GM21717 (cell line): ENCODE results near the gene DUS1L.
A peak's percentile ranks its signal among the peaks of the same experiment; 100 is the strongest.

Experiments used
- ATAC-seq: cut with Tn5 transposase; IDR thresholded peaks from one replicate; pipeline ENCODE4 v1.9.1; 2021; ENCODE audit warnings: mild to moderate bottlenecking, moderate library complexity; ENCODE audit not compliant: unreplicated experiment

DUS1L gene

DNA sequence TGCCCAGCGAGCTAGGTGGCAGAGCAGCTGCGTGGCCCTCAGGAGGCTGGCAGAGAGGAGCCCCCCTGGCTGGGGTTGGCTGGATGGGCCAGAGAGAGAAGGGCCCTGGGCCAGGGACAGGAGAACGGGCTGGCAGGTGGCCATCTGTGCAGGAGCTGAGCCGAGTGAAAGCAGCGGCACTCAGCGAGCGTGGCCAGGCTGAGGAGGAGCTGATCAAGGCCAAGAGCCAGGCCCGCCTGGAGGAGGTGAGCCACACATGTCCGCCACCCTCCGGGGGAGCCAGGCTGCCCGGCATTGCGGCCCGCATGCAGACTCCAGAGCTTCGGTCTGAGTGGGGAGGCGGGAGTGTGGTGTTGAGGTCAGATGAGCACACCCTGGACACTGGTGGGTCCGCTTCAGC is 36.2 kb downstream of the DUS1L start:
- no peak for ATAC-seq

DNA sequence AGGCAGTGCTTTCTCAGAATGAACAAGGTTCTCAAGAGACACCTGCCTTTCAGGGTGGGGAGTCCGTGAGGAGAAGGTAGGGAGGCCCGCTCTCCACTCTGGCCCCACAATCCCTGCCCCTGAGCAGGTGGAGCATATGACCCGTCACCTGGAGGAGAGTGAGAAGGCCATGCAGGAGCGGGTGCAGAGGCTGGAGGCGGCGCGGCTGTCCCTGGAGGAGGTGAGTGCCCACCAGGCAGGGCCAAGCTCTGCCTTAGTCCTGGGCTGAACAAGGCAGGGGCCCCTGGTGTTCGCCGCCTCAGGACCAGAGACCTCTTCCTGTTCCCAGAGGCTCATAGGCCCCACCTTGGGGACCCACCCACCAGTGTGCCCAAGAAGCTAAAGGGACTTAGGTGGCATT is 36.6 kb downstream of the DUS1L start:
- ATAC-seq: no peak

DNA sequence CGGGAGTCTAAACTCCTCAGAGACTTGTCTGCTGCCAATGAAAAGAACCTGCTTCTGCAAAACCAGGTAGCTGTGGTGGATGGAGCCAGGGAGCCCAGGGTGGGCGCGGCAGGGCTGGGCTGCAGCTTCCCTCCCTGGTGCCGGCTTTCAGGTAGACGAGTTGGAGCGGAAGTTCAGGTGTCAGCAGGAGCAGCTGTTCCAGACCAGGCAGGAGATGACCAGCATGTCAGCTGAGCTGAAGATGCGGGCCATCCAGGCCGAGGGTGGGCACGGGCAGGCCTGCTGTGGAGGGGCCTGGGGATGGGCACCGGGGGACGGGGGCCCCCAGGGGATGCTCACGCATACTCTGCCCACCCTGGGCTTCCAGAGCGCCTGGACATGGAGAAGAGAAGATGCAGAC is 37.4 kb downstream of the DUS1L start:
- ATAC-seq: no peak

DNA sequence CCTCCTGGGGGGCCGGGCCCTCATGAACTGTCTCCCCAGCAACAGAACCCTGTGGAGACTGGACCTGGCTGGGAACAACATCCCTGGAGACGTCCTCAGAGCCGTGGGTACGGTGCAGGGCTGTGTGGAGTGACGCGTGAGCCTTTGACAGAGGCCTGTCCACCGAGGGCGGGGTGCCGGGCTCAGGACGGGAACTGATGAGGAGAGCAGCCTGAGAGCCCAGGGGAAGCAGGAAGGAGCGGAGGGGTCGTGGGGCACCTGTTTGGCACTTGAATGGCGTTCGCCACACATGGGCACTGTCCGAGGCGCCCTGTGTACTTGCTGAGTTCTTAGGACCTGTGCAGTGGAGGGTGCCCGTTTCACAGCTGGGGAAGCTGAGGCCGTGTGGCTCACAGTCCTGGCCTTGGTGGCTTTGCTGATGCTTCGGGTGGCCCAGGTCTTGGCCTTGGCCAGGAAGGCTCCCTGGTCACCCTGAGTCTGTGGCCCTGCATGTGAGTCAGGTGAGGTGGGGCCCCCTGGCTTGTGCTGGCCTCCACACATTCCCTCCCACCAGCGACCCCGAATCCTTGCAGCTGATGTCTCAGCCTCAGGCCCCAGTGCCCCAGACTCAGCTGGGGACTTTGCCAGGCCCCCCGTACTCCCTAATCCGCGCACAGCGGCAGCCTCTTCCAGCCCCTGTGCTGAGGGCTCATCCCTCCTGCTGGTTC is 40.0 kb downstream of the DUS1L start:
- ATAC-seq: no peak

DNA sequence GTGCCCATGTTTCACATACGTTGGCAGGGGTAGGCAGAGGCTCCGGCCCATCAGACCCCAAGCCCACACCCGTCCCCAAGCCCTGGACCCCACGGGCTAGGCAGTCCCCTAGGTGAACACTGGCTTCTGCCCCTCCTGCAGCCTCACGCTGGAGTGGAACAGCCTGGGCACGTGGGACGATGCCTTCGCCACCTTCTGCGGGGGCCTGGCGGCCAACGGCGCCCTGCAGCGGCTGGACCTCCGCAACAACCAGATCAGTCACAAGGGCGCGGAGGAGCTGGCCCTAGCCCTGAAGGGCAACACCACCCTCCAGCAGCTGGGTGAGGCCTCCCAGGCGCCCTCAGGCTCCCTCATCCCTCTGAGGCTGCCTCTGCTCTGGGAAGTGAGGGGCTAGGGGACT is 40.7 kb downstream of the DUS1L start:
- ATAC-seq: no peak

DNA sequence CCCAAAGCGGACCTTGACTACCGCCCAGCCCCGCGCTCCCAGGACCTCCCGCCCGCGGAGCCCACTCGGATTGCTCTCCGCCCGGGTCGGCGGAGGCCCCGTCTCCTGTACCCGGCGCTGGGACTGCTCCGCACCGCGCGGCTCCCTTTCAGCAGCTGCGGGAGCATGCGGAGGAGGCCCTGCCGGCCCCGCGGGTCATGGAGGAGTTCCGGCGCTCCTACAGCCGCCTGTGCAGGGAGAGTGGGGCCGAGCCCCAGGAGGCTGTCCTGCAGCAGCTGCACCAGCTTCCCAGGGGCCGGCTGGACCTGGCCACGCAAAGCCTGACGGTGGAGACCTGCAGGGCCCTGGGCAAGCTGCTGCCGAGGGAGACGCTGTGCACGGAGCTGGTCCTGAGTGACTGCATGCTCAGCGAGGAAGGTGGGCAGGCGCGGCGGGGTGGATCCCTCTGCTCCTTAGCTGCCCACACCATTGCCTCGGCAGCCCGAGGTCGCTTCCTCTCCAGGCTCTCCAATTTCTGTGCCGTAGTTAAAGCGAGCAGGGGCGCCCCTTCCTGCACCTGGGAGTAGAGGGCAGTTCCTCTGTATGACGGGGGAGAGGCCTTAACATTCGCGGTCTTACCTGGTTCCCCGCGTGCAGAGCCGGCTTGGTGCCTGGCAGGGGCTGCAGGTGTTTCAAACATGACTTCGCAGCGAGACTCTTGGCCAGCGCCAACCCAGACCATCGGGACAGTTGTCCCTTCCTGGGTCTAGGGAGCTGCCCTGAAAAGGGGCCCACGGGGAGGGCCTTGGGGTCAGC is 42.0 kb downstream of the DUS1L start:
- ATAC-seq: no peak

DNA sequence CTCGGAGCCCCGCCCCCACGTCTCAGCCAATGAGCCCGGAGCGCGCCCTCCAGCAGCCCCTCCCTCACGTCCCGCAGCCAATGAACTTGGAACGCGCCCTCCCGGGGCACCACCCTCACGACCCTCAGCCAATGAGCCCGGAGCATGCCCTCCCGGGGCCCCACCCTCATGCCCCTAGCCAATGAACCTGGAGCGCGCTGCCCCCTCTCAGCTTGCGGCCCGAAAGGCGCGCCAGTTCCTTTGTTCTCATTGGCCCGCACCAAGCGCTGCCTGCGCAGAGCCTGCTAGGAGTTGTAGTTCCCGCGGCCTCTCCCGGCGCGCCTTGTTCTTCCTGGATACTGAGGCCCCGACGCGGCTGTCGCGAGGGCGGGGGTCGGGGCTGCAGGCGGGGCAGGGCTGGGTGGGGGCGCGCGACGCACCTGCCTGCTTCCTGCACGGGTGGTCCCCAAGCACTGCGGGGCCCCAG is 42.6 kb downstream of the DUS1L start, which contains the start of gene LRRC45:
LRRC45 (plus strand) TSS at position 325 of the 466 bp plus-strand sequence. CDS start 339 bp downstream, outside the sequence.
- peak; percentile 75 for ATAC-seq

DNA sequence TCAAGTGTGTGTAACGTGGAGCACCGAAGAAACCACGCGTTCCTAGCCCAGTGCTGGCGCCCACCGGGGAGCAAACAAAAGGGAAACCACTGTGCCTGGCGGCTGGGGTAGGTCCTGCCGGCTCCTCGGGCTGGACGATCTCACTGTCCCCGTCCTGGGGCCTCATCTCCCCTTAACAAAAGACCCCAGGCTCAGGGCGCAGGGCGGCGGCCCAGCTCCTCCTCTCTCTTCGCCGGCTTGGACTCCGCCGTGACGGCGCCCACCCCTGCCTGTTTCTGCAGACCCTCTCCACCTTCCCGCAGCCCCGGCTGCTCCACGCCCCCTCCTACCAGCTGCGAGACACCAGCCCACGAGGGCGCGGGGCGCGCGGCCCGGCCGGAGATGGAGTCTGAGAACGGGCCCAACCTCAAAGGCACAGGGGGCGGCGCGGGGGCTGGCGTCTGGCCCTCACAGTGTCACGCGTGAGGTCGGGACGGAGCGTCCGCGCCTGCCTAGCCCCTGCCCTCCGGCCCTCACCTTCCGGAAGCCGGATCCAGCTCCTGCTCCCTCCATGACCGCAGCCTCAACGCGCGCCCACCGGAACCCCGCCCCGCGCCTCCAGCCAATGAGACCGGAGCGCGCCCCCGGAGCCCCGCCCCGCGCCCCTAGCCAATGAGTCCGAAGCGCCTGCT is 43.2 kb downstream of the DUS1L start, which contains the start of gene CENPX:
CENPX (minus strand) TSS at position 569 of the 671 bp plus-strand sequence; CDS start at position 552, 17 bp downstream.
- peak; percentile 1 for ATAC-seq

DNA sequence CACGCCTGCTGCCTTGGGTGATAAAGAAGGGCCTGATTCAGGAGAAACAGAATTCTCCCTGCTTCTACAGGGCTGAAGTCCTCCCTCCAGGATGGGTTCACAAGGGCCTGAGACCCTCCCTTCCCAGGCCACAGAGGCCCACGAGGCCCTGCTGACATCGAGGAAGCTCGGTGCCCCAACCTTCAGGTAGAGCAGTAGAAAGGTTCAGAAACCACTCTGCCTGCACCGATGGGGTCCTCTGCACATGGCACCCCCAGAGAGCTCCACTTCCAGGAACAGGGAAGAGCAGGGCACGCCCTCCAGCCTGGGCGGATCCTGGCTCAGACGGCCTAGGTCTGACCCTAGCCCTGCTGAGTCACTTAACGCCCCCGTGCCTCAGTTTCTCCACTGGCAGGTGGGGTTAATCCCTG is 43.7 kb downstream of the DUS1L start:
- ATAC-seq: no peak

DNA sequence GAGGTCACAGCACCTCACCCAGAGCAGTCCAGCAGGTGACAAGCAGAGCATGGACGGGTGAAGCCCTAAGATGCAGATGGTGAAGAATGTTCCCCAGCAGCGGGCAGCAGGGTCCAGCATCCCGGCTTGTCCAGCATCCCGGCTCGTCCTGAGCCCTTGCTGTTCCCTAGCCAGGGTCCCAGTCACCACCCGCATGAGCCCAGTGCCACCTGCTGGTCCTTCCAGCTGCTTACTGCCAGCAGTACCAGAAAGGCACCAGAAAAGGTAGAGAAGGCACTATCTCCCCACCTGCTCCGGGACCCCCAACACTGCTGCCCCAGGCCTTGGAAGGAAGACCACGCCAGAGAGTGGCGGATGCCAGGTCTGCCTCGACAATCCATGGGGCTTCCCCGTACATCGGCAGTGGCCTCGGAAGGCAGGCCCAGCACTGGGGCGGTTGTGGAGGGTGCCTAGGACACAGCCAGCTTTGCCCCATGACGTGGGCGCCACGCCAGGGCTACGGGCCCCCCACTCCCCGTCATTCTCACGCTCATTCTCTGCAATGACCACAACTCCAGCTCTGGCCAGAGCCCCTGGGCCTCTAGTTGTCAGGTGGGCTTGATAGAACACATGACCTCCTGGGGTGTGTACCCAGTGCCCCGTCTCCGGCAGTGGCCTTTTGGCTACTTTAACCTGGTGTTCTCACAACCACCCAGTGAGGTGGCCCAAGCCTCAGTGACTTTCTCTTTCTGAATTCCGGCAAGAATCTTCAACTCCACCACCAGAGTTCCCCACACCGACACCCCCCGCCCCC is 44.3 kb downstream of the DUS1L start:
- no peak for ATAC-seq

DNA sequence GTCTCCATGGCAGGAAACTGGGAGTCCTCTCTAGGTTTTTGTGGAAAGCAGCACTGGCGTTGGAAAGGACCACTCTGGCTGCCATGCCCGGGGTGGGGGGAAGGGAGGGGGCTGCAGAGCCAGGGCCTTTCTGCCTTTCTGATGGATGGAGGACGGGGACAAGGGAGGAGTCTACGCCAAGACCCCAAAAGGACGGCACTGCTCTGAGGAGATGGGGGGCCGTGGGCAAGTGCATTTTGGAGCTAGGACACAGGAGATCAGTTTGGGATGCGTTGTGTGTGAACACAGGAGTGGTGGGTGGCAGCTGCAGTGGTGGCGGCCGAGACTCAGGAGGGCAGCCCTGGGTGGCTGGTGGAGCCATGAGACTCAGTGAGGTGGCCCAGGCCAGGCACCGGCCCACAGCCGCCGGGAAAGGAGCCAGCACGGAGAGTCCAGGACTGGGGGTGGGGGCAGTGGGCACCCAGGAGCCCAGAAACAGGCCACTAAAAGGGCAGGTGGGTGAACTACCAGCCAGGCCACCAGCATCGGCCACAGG is 45.0 kb downstream of the DUS1L start:
- no peak for ATAC-seq

DNA sequence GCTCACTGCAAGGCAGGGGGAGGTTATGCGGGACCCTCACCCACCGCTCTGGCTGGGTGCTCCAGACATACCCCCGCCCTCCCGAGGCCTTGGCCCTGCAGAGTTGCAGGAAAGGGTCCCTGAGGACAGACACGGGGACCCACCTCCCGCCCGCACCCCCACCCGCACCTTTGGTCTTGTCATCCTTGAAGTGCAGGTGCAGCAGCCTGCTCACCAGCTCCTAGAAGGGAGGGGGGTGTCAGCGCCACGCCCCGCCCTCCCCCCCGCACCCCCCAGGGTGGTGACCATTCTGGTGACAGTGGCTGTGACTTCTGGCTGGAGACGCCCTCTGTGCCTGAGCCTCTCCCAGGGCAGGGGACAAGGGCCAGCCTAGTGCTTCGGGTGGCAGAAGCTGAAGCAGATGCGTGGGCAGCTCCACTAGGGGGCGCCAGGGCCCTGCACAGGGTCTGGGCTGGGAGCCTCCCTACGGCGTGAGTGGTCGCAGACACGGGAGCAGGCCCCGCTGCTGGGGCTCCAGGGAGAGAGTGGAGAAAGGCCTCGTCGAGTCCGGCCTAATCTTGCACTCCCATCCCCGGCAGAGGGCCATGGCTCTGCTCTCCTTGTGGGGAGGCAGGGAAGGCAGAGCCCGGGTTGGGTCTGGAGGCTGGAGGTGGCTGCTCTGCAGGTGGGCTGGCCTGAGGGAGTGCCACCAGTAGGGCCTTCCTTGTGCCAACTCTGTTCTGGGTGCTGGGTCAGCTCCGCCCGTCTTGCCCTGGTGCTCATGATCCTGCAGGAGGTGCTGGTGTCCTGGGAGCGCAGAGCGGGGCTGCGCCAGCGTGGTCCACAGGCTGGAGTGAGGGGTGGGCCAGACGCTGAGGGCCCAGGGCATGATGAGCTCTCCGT is 45.7 kb downstream of the DUS1L start:
- no peak for ATAC-seq

DNA sequence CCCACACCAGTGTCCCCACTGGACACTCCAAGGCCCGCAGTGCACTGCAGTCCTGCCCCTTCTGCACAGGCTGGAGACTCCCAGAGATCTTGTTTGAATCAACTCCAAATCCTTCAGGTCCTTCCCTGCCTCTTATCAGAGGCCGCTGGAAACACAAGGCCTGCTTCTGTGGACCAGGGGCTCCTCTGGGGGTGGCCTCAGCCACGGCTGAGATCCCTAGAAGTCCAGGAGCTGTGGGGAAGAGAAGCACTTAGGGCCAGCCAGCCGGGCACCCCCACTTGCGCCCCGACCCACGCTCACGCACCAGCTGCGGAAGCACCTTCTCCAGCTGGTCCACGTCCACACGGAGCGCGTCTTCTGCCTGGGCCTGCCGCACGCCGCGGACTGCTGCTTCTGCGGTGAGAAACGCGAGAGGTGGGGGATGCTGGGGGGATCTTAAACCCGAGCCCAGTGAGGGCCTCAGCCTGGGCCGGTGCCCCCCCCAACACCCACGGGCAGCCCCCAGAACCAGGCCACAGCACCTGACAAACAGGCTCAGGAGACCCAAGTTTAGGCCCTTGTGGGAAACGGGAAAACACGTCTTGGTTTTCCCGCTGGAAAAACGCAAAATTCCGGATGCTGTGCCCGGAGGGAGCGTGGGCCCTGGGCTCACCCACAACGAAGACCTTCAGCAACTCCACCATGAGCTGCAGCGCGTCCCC is 46.5 kb downstream of the DUS1L start:
- no peak for ATAC-seq

DNA sequence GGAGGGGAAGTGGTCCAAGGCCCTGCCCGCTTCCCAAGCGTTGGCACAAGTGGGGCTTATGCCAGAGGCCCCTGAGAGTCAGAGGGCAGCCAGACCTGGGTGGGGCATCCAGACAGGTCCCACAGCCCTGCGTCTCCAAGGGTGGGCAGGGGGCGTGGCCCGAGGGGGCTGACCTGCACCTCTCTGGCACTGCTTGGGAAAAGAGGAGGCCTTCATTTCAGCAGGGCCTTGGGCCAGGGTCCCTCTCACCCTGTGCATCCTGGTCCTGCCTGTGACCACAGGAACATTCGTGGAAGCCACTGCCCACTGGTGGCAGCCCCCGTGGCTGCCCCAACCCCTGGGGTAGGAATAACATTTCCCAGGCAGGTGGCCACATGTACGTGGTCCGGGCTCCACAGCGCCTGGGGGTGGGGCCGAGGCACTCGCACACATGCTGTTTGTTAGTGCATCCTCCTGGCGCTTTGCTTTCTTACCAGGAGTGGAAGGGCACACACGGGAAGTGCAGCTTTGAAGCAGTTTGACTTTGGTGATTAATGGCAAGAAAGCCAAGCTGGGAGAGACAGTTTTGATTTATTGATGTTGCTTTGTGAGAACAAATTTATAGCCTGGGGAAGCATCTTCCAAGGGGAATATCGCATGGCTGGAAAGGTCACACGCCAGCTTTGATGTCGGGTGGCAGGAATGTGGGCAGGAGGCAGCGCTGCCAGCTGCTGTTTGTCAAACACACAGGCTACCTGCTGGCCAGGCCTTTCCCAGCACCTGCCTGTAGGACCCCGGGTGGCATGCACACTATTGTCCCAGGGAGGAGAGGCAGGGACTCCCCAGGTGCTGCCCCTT is 47.2 kb downstream of the DUS1L start:
- ATAC-seq: no peak

DNA sequence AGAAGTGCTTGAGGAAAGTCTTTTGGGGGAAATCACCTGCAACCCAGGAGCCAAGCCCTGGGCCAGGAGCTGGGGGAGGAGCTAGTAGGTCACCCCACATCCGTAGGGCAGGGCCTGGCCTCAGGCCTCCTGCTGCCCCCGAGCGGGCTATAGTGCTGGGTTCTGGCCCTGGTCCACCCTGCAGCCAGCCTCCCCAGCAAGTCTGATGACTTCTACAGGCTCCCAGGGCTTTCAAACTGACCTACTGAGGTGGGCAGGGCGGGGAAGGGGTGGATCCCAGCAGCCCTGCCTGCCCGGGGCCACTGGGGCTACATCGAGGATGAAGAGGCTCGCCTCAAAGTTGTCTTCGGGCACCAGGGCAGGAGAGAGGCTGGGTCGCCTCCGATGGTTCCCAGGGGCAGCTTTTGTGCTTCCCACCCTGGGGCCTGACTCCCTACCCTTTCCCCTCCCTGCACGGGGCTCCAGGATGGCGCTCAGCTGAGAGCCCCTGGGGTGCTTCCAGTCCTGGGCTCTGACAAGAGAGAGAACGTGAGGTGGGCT is 47.9 kb downstream of the DUS1L start:
- ATAC-seq: no peak

DNA sequence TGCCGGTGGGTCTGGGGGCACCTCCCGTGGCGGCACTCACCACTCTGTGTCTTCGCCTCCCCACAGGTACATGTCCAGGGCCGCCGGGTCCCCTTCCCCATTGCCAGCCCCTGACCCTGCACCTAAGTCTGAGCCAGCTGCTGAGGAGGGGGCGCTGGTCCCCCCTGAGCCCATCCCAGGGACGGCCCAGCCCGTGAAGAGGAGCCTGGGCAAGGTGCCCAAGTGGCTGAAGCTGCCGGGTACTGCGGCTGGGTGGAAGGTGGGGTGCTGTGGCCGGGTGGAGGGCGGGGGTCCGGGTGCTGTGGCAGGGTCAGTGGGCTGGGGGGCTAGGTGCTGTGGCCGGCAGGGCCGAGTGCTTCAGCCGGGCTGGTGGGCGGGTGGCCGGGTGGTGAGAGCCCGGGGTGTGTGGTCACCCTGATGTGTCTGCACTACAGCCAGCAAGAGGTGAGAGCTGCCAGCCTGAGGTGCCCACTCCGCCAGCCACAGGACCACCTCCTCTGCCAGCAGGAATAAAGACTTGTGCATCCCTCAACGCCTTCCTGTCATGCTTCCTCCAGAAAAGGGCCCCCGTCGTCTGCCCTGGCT is 48.6 kb downstream of the DUS1L start:
- ATAC-seq: no peak
